ENCODE measurements around the gene INPP5F. TPM values are rescaled to one million over a fixed set of nuclear protein-coding genes. Genes with fewer than 3 reads are reported as not detected.

Gene INPP5F
- polyA plus RNA-seq, 1 donor (not counting 4 experiments of a cell fraction or from before 2014, with no cell fraction given) = 21.1 TPM

DNA sequence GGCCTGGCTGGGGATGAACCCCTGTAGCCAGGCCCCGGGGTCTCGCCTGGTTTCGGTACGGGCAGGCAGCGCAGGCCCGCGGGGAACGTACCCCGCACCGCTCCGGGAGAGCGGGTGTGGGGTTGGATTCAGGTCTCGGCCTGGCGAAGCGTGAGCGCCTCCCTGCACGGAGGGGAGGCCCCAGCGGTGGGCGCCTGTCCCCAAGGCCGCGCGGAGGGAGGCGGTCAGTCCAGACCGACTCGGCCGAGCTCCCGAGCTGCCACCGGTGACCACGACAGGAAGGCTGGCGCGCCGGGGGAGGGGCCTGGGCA is 378 bp upstream of the INPP5F start:
- FAIRE-seq = peak; percentile 5
- H3K4me2 ChIP-seq (ENCODE audit: control insufficient read depth, extremely low read depth, insufficient read depth, low read depth, low read length) = peak overlapping the region; percentile 67
- H3K36me3 ChIP-seq (ENCODE audit: control insufficient read depth in 2 of 2, extremely low read depth in 1 of 2, insufficient read depth in 2 of 2, low read length in 2 of 2) = no peaks in the 10 kb centered on the region
- H2AFZ ChIP-seq (ENCODE audit: control insufficient read depth, low read length) = peak overlapping the region; percentile 90
- no peaks in the 10 kb centered on the region for H3K27me3 ChIP-seq (ENCODE audit: control insufficient read depth, extremely low read depth, insufficient read depth, low read length)
- H3K9me1 ChIP-seq (ENCODE audit: control insufficient read depth, extremely low read depth, insufficient read depth, low read length) = no peaks in the 10 kb centered on the region
- peak overlapping the region; percentile 80 for H3K9ac ChIP-seq (ENCODE audit: control insufficient read depth, extremely low read depth, insufficient read depth, low read length)
- dilution Hi-C loops (cut with MboI; ENCODE audit: extremely low pct_ligation_motif_present, low sequenced_read_pairs) = no loop called here
- H4K20me1 ChIP-seq (ENCODE audit: control insufficient read depth, extremely low read depth, insufficient read depth, low read length) = no peaks in the 10 kb centered on the region
- peaks cover 39% of the 10 kb centered on the region for H3K79me2 ChIP-seq (ENCODE audit: control insufficient read depth, insufficient read depth, low read length)
- no peak for DNase-seq (ENCODE audit: low read depth, low spot score)
- H3K27ac ChIP-seq (ENCODE audit: control insufficient read depth, insufficient read depth, low read length) = peak overlapping the region; percentile 75
- H3K4me3 ChIP-seq (ENCODE audit: control insufficient read depth in 2 of 3, extremely low read depth in 1 of 3, insufficient read depth in 2 of 3, low read depth in 1 of 3, low read length in 3 of 3) = peak overlapping the region; percentile 73 to 84 (median 76)
- H3K4me1 ChIP-seq (ENCODE audit: control insufficient read depth, extremely low read depth, insufficient read depth, low read length) = peaks cover 25% of the 10 kb centered on the region
- TF ChIP-seq EZH2 (IDR thresholded peaks at IDR 0.05; ENCODE audit: low read length) = no peak
- TF ChIP-seq, protein P1, sequence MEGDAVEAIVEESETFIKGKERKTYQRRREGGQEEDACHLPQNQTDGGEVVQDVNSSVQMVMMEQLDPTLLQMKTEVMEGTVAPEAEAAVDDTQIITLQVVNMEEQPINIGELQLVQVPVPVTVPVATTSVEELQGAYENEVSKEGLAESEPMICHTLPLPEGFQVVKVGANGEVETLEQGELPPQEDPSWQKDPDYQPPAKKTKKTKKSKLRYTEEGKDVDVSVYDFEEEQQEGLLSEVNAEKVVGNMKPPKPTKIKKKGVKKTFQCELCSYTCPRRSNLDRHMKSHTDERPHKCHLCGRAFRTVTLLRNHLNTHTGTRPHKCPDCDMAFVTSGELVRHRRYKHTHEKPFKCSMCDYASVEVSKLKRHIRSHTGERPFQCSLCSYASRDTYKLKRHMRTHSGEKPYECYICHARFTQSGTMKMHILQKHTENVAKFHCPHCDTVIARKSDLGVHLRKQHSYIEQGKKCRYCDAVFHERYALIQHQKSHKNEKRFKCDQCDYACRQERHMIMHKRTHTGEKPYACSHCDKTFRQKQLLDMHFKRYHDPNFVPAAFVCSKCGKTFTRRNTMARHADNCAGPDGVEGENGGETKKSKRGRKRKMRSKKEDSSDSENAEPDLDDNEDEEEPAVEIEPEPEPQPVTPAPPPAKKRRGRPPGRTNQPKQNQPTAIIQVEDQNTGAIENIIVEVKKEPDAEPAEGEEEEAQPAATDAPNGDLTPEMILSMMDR (optimal IDR thresholded peaks at IDR 0.05 in 1 of 3, IDR thresholded peaks at IDR 0.05 in 1 of 3, conservative IDR thresholded peaks at IDR 0.05 in 1 of 3; ENCODE audit: extremely low read depth in 1 of 3, insufficient read depth in 2 of 3, low read length in 3 of 3) = no peak
- no peaks in the 10 kb centered on the region for H3K9me3 ChIP-seq (ENCODE audit: control insufficient read depth, low read depth, low read length)

DNA sequence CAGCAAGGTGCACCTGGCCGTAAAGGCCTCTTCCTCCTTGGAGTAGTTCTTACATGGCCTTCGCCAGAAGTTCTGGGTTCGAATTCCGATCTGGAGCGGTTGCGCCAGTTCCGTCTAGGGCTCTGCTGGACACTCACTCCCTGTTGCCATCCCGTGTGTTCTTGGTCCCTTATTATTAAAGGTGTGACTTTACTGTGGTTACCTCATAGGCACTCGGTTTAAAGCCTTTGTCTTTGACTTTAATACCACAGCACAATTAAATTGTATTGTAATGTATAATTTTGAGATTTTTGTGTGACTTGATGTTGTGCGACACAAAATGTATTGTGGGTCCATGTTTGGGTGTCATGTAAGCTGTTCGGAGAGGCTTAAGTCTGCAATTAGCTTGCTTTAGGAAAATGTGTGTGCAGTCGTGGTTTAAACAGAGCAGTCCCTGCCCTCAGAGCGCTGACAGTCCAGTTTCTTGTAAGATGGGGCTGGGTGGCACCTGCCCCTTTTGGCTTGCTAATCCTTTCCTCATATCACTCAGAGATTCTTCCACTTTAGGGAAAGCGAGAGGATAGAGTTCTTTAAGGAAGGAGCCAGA is 919 bp downstream of the INPP5F start:
- no peaks in the 10 kb centered on the region for H4K20me1 ChIP-seq (ENCODE audit: control insufficient read depth, extremely low read depth, insufficient read depth, low read length)
- no peaks in the 10 kb centered on the region for H3K9me3 ChIP-seq (ENCODE audit: control insufficient read depth, low read depth, low read length)
- H3K4me3 ChIP-seq (ENCODE audit: control insufficient read depth in 2 of 3, extremely low read depth in 1 of 3, insufficient read depth in 2 of 3, low read depth in 1 of 3, low read length in 3 of 3) = peak overlapping the region; percentile 84 to 89 (median 87)
- no peaks in the 10 kb centered on the region for H3K36me3 ChIP-seq (ENCODE audit: control insufficient read depth in 2 of 2, extremely low read depth in 1 of 2, insufficient read depth in 2 of 2, low read length in 2 of 2)
- dilution Hi-C loops (cut with MboI; ENCODE audit: extremely low pct_ligation_motif_present, low sequenced_read_pairs) = no loop called here
- FAIRE-seq = no peak
- no peaks in the 10 kb centered on the region for H3K27me3 ChIP-seq (ENCODE audit: control insufficient read depth, extremely low read depth, insufficient read depth, low read length)
- H3K79me2 ChIP-seq (ENCODE audit: control insufficient read depth, insufficient read depth, low read length) = peaks cover 42% of the 10 kb centered on the region
- peak overlapping the region; percentile 46 for H2AFZ ChIP-seq (ENCODE audit: control insufficient read depth, low read length)
- peak overlapping the region; percentile 47 for H3K27ac ChIP-seq (ENCODE audit: control insufficient read depth, insufficient read depth, low read length)
- TF ChIP-seq, protein P1 (optimal IDR thresholded peaks at IDR 0.05 in 1 of 3, IDR thresholded peaks at IDR 0.05 in 1 of 3, conservative IDR thresholded peaks at IDR 0.05 in 1 of 3; ENCODE audit: extremely low read depth in 1 of 3, insufficient read depth in 2 of 3, low read length in 3 of 3) = no peak
- TF ChIP-seq EZH2 (IDR thresholded peaks at IDR 0.05; ENCODE audit: low read length) = no peak
- H3K4me2 ChIP-seq (ENCODE audit: control insufficient read depth, extremely low read depth, insufficient read depth, low read depth, low read length) = peak overlapping the region; percentile 96
- H3K9ac ChIP-seq (ENCODE audit: control insufficient read depth, extremely low read depth, insufficient read depth, low read length) = peak overlapping the region; percentile 76
- DNase-seq (ENCODE audit: low read depth, low spot score) = no peak
- peaks cover 25% of the 10 kb centered on the region for H3K4me1 ChIP-seq (ENCODE audit: control insufficient read depth, extremely low read depth, insufficient read depth, low read length)
- no peaks in the 10 kb centered on the region for H3K9me1 ChIP-seq (ENCODE audit: control insufficient read depth, extremely low read depth, insufficient read depth, low read length)
